ENCODE data around the gene CST11. TPM values are rescaled to one million over a fixed set of nuclear protein-coding genes. Genes with fewer than 3 reads are reported as not detected.

The CST11 gene
- total RNA-seq, 1 experiment from 2014 or later, result not detected

DNA sequence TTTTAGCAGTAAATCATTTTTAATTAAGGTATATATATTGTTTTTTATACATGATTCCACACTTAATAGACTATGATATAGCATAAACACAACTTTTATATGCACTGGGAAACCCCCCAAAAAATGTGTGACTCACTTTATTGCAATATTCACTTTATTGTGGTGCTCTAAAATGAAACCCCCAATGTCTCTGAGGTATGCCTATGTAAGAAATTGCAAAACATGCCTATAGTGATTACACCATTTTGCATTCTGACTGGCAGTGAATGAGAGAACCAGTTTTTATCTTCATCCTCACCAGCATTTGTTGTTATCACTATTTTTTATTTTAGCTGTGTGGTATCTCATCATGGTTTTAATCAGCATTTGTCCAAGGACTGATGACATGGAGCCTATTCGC lies 8.5 kb upstream of the CST11 start:
- Mint-ChIP-seq H3K27me3 (ENCODE audit: low read depth) (peaks cover 3% of the 10 kb centered on the region; the same call in 1 of the 2 replicates), H3K4me3 (no peak overlapping the region), H3K9me3 (peaks cover 61% of the 10 kb centered on the region), H3K36me3 (peaks cover 37% of the 10 kb centered on the region), H3K27ac (no peak overlapping the region), H3K4me1 (peaks cover 17% of the 10 kb centered on the region)
- CTCF ChIA-PET, result interaction anchor here (2.2 kb wide), 1 partner anchor 40 kb away, joined by 5 read pairs; the partner anchor contains the start of gene NAPB
- ATAC-seq (no peak), DNase-seq (ENCODE audit: low spot score) (no peak)
- POLR2A ChIA-PET, result no interaction called here
- TF ChIP-seq, protein P1, sequence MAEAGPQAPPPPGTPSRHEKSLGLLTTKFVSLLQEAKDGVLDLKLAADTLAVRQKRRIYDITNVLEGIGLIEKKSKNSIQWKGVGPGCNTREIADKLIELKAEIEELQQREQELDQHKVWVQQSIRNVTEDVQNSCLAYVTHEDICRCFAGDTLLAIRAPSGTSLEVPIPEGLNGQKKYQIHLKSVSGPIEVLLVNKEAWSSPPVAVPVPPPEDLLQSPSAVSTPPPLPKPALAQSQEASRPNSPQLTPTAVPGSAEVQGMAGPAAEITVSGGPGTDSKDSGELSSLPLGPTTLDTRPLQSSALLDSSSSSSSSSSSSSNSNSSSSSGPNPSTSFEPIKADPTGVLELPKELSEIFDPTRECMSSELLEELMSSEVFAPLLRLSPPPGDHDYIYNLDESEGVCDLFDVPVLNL (CRISPR knock-in tag; IDR thresholded peaks at IDR 0.05; ENCODE audit: borderline replicate concordance, low read depth), result no peak
- TF ChIP-seq PRRX2 (CRISPR knock-in tag; IDR thresholded peaks at IDR 0.05) (no peak), IRF2 (CRISPR knock-in tag; IDR thresholded peaks at IDR 0.05; ENCODE audit: borderline replicate concordance, low read depth) (no peak)

DNA sequence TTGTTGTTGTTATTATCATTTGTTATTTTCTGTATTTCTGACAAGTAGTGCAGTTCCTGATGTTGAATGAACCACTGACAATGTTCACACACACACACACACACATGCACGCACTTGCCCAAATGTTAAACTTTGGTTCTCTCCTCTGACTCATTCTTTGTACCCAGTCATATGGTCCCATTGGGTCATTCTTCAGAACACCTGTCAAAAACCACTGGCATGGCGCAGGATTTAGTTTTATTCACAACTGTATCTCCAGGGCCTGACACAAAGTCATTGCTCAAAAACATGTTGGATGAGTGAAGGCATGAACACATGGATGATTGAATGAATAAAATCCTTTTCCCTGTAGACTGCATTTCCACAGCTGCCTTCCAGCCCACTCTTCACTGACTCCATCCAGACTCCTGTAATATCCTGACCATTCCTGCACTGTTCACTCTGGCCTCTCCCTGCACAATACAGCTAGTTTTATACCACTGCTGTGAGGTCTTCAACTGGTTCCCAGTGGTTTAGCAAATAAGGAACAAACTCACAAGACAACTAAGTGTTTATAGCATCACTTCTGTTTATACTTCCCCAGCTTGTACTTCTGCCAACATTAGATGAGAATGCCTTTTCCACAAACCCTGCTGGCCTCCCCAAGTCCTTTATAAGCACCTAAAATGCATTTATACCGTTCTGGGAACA lies 6.9 kb upstream of the CST11 start:
- peaks cover 17% of the 10 kb centered on the region for H3K4me1 Mint-ChIP-seq
- ChIA-PET CTCF (interaction anchor here (1.8 to 2.2 kb wide), 2 partner anchors 18 to 39 kb away, joined by 5 read pairs; partner anchors contain the start of gene NAPB), POLR2A (no interaction called here)
- DNase-seq (ENCODE audit: low spot score), result no peak
- H3K36me3 Mint-ChIP-seq, result peaks cover 24% of the 10 kb centered on the region
- peaks cover 3% of the 10 kb centered on the region; the same call in 1 of the 2 replicates for H3K27me3 Mint-ChIP-seq (ENCODE audit: low read depth)
- no peak overlapping the region for H3K4me3 Mint-ChIP-seq
- H3K27ac Mint-ChIP-seq, result no peak overlapping the region
- H3K9me3 Mint-ChIP-seq, result peaks cover 50% of the 10 kb centered on the region
- TF ChIP-seq ZNF263 (CRISPR knock-in tag; IDR thresholded peaks at IDR 0.05; ENCODE audit: low read depth) (no peak), SMAD3 (CRISPR knock-in tag; IDR thresholded peaks at IDR 0.05; ENCODE audit: borderline replicate concordance) (no peak), TEAD4 (CRISPR knock-in tag; IDR thresholded peaks at IDR 0.05) (no peak), SMAD4 (CRISPR knock-in tag; IDR thresholded peaks at IDR 0.05) (no peak)
- ATAC-seq, result no peak

DNA sequence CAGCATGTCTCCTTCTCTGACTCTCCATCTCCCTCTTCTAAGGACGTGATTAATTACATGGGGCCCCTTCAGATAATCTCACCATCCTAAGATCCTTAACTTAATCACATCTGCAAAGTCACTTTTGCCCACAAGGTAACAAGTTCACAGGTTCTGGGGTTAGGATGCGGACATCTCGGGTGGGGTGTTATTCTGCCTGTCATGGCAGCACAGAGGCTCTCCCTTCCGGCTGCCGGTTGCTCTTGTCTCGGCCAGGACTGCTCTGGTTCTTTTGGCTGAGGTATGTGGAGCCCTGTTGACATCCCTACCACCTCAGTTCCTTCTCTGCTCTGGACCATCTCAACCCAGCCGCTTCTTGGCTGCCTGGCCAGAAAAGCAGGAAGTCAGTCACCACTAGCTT lies 4.2 kb upstream of the CST11 start:
- Mint-ChIP-seq H3K4me3 (no peak overlapping the region), H3K27me3 (ENCODE audit: low read depth) (peaks cover 8% of the 10 kb centered on the region), H3K27ac (no peak overlapping the region), H3K36me3 (peaks cover 9% of the 10 kb centered on the region), H3K4me1 (peaks cover 21% of the 10 kb centered on the region), H3K9me3 (peaks cover 25% of the 10 kb centered on the region)
- ATAC-seq, result no peak
- TF ChIP-seq TEAD4 (CRISPR knock-in tag; IDR thresholded peaks at IDR 0.05), result no peak
- TF ChIP-seq HMGA2 (CRISPR knock-in tag; IDR thresholded peaks at IDR 0.05), result no peak
- TF ChIP-seq, protein P2, sequence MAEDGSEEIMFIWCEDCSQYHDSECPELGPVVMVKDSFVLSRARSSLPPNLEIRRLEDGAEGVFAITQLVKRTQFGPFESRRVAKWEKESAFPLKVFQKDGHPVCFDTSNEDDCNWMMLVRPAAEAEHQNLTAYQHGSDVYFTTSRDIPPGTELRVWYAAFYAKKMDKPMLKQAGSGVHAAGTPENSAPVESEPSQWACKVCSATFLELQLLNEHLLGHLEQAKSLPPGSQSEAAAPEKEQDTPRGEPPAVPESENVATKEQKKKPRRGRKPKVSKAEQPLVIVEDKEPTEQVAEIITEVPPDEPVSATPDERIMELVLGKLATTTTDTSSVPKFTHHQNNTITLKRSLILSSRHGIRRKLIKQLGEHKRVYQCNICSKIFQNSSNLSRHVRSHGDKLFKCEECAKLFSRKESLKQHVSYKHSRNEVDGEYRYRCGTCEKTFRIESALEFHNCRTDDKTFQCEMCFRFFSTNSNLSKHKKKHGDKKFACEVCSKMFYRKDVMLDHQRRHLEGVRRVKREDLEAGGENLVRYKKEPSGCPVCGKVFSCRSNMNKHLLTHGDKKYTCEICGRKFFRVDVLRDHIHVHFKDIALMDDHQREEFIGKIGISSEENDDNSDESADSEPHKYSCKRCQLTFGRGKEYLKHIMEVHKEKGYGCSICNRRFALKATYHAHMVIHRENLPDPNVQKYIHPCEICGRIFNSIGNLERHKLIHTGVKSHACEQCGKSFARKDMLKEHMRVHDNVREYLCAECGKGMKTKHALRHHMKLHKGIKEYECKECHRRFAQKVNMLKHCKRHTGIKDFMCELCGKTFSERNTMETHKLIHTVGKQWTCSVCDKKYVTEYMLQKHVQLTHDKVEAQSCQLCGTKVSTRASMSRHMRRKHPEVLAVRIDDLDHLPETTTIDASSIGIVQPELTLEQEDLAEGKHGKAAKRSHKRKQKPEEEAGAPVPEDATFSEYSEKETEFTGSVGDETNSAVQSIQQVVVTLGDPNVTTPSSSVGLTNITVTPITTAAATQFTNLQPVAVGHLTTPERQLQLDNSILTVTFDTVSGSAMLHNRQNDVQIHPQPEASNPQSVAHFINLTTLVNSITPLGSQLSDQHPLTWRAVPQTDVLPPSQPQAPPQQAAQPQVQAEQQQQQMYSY (CRISPR knock-in tag; IDR thresholded peaks at IDR 0.05), result no peak
- no peak for TF ChIP-seq NFYB (CRISPR knock-in tag; conservative IDR thresholded peaks at IDR 0.05; ENCODE audit: low read depth)
- POLR2A ChIA-PET, result no interaction called here
- DNase-seq (ENCODE audit: low spot score), result no peak
- CTCF ChIA-PET, result no interaction called here

GRCh38 chr20:23456409-23456808 lies 3.7 kb upstream of the CST11 start:
- DNase-seq (ENCODE audit: low spot score) (no peak), ATAC-seq (peak; percentile 30; the same call in 1 of the 2 replicates)
- peaks cover 21% of the 10 kb centered on the region for H3K4me1 Mint-ChIP-seq
- ChIA-PET POLR2A (no interaction called here), CTCF (no interaction called here)
- H3K36me3 Mint-ChIP-seq, result peaks cover 5% of the 10 kb centered on the region; the same call in 1 of the 2 replicates
- H3K27ac Mint-ChIP-seq, result no peak overlapping the region
- no peak overlapping the region for H3K4me3 Mint-ChIP-seq
- H3K9me3 Mint-ChIP-seq, result peaks cover 22% of the 10 kb centered on the region
- H3K27me3 Mint-ChIP-seq (ENCODE audit: low read depth), result peaks cover 8% of the 10 kb centered on the region
- TF ChIP-seq EMX1 (CRISPR knock-in tag; IDR thresholded peaks at IDR 0.05) (no peak), GABPB1 (CRISPR knock-in tag; IDR thresholded peaks at IDR 0.05) (no peak), JAZF1 (CRISPR knock-in tag; IDR thresholded peaks at IDR 0.05) (no peak), KAT7 (CRISPR knock-in tag; IDR thresholded peaks at IDR 0.05; ENCODE audit: borderline replicate concordance) (no peak), STAT6 (CRISPR knock-in tag; conservative IDR thresholded peaks at IDR 0.05; ENCODE audit: low read depth) (no peak), ZNF512 (CRISPR knock-in tag; IDR thresholded peaks at IDR 0.05; ENCODE audit: borderline replicate concordance) (no peak)
